Heart left ventricle (tissue), 16 donors: ENCODE data around the gene BTBD2. TPM values are rescaled to one million over a fixed set of nuclear protein-coding genes. Genes with fewer than 3 reads are reported as not detected.
A peak's percentile ranks its signal among the peaks of the same experiment; 100 is the strongest.

Experiments
- ATAC-seq, 4 donors: fragments of 200-7000 bp; cut with Tn5 transposase; one replicate each; pipeline ENCODE4 v1.9.1; 2020 to 2022; ENCODE audit warnings: moderate library complexity in 4 of 4, mild to moderate bottlenecking in 3 of 4, moderate number of reproducible peaks in 1 of 4
- DNase-seq, 5 donors: peaks; one replicate each; pipeline ENCODE4 v3.0.0-alpha.2; 2020
- H3K27ac ChIP-seq, 12 donors: fragments of 200-600 bp; sonication (generic) in 4 of 12; one replicate each; pipeline versions ENCODE4 v1.5.0 to v1.8.0; 2016 to 2022; ENCODE audit warnings: mild to moderate bottlenecking in 2 of 12
- H3K27me3 ChIP-seq, 9 donors: fragments of 200-600 bp; sonication (generic) in 2 of 9; one replicate each; pipeline versions ENCODE4 v1.5.1 to v1.8.0; 2016 to 2022; ENCODE audit warnings: mild to moderate bottlenecking in 3 of 9
- H3K36me3 ChIP-seq, 9 donors: fragments of 200-600 bp; sonication (generic) in 2 of 9; one replicate each; pipeline versions ENCODE4 v1.5.0 to v1.8.0; 2018 to 2022; ENCODE audit warnings: mild to moderate bottlenecking in 2 of 9
- H3K4me1 ChIP-seq, 12 donors: fragments of 200-600 bp; sonication (generic) in 4 of 12; one replicate each; pipeline versions ENCODE4 v1.5.0 to v1.8.0; 2016 to 2022; ENCODE audit warnings: mild to moderate bottlenecking in 3 of 12
- H3K4me3 ChIP-seq, 12 donors: fragments of 200-600 bp; sonication (generic) in 4 of 12; one replicate each; pipeline versions ENCODE4 v1.5.0 to v1.8.0; 2017 to 2022; ENCODE audit warnings: mild to moderate bottlenecking in 9 of 12, moderate library complexity in 4 of 12
- H3K9me3 ChIP-seq, 12 donors: fragments of 200-600 bp; sonication (generic) in 4 of 12; one replicate each; pipeline versions ENCODE4 v1.5.0 to v1.8.0; 2016 to 2022; ENCODE audit warnings: mild to moderate bottlenecking in 1 of 12
- POLR2A ChIP-seq, 2 donors: fragments of 450-650 bp; IDR thresholded peaks; one replicate each; pipeline ENCODE4 v1.6.1; 2017; ENCODE audit warnings: antibody characterized with exemption in 2 of 2, mild to moderate bottlenecking in 2 of 2, moderate library complexity in 2 of 2
- WGBS, 4 donors: extraction: QIAGEN DNeasy Blood & Tissue Kit in 2 of 4; methylation state at CpG; one replicate each; pipeline versions ENCODE4 v1.1.5 to v1.1.7; 2013 to 2018; 5-methylcytosine and 5-hydroxymethylcytosine counted together
- intact Hi-C, 10 donors: fragments of 100-400 bp; cut with DNase I; formaldehyde crosslinking; loops; one replicate each; pipeline versions ENCODE4 v1.11.1 to v1.14.2; 2022
- polyA plus RNA-seq, 2 donors: library from polyadenylated mRNA; stranded (reverse); fragments of 200-250 nt; gene quantifications; one replicate each; pipeline ENCODE4 v1.2.3, GENCODE V29; 2013
- total RNA-seq, 9 donors: library from RNA; depleted of rRNA in 2 of 9; stranded (reverse); fragments of >200 nt in 2 of 9; fragmentation: NEBNext Ultra II Directional in 3 of 9; extraction: Animal tissue kit (Norgen Biotek cat#: 25700) in 3 of 9; gene quantifications; one replicate each; pipeline versions ENCODE4 v1.1.0 to v1.2.4, GENCODE V29; 2016 to 2023
- TF ChIP-seq, protein P1 (sequence below), 12 donors: fragments of 200-600 bp; sonication (generic) in 4 of 12; IDR thresholded peaks; one replicate each; pipeline versions ENCODE4 v1.5.0 to v1.8.0; 2018 to 2022; ENCODE audit warnings: antibody characterized with exemption in 12 of 12, mild to moderate bottlenecking in 5 of 12
- donor health status: ischemic (EF 13 %, LVEDD 7.1; RV severe dilation, severe dysfunction).
- donor health status: healthy with polysubstance abuse.
- donor health status: DM: no; HTN: yes; CAD: no.
- donor health status: DM: no; HTN: no; CAD: no.
- donor health status: ischemic (EF 25% LVEDD 6.9; RV normal size, moderate dysfunction).
- donor health status: ischemic (EF 25% LVEDD 5.7; RV mildly dilated, moderate dysfunction).
- donor health status: healthy.
- donor health status: DM: yes; HTN: yes; CAD: no.
- donor health status: ischemic (EF 35%, LVEDD 5.7; RV mildly dilated, moderate dysfunction).
- donor health status: nonischemic (EF 11% LVEDD 7.7; RV severe dilation, severe dysfunction).
- donor health status: DM: yes; HTN: yes; CAD: no.
- donor health status: PGD.
- donor health status: ischemic (EF 29% LVEDD 5.4; RV normal size, mild dysfunction).
- donor health status: nonischemic (EF 23%, LVEDD 6.1; RV moderate dilation, normal function).

The BTBD2 gene
- total and polyA plus RNA-seq, 11 donors = 39.4 to 81.8 (median 51.8) TPM

GRCh38 chr19:1987197-1988187, 28.0 kb downstream of the BTBD2 start:
- WGBS, 4 donors = 84 to 88% (median 88%) methylated on average over 29 to 42 of the region's 42 CpGs
- peak in 1 of 5 donors; percentile 8 for DNase-seq

DNA sequence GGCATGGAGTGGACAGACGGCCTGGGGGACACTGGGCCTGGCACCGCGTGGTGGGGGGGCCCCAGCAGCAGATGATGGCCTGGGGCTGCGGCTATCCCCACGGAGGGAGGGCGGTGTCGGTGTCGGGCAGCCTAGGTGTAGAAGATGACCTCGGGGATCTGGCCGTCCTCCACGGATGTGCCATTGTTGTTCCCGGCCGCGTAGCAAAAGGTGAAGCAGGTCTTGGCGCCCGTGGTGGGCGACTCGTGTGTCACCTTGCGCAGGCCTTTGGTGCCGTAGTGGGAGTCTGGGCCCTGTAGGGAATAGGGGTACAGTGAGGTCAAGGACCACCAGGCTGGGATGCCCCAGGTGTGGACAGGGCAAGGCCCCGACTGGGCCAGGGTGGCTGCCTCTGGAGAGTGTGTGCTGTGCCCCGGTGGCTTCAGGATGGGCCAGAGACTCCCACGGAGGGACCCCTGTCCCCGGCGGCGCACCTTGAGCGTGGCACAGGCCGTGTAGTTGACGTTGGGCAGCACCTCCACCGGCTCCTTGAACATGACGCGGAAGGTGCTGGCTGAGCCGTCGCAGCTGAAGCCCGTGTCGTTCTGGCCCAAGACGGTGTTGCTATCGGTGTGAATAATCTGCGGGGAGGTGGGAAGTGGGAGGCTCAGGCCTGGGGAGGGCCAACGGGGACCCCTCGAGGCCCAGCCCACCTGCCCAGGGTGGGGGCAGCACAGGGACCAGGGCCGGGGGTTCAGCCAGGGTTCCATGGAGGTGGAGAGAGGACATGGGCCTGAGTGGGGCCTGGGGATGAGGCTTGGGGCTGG, 29.0 kb downstream of the BTBD2 start:
- 85 to 91% (median 90%) methylated on average over 27 to 42 of the region's 42 CpGs for WGBS, 4 donors
- TF ChIP-seq, protein P1, sequence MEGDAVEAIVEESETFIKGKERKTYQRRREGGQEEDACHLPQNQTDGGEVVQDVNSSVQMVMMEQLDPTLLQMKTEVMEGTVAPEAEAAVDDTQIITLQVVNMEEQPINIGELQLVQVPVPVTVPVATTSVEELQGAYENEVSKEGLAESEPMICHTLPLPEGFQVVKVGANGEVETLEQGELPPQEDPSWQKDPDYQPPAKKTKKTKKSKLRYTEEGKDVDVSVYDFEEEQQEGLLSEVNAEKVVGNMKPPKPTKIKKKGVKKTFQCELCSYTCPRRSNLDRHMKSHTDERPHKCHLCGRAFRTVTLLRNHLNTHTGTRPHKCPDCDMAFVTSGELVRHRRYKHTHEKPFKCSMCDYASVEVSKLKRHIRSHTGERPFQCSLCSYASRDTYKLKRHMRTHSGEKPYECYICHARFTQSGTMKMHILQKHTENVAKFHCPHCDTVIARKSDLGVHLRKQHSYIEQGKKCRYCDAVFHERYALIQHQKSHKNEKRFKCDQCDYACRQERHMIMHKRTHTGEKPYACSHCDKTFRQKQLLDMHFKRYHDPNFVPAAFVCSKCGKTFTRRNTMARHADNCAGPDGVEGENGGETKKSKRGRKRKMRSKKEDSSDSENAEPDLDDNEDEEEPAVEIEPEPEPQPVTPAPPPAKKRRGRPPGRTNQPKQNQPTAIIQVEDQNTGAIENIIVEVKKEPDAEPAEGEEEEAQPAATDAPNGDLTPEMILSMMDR (IDR thresholded peaks at IDR 0.05) = no peak
- TF ChIP-seq POLR2A (IDR thresholded peaks at IDR 0.05) = no peak
- H3K9me3 ChIP-seq = no peaks in the 10 kb centered on the region
- ATAC-seq = peak in 2 of 4 donors; percentile 7 to 22
- DNase-seq = no peak
- intact Hi-C loops = no loop called here
- no peak overlapping the region for H3K4me3 ChIP-seq
- H3K27me3 ChIP-seq = no peaks in the 10 kb centered on the region
- no peaks in the 10 kb centered on the region for H3K4me1 ChIP-seq
- no peak overlapping the region for H3K27ac ChIP-seq
- H3K36me3 ChIP-seq = peaks cover 0 to 91% (median 87%) of the 10 kb centered on the region in 9 donors

More at GRCh38 chr19:1987197-1988187, 28.0 kb downstream of the BTBD2 start:
- intact Hi-C loops = no loop called here
- ATAC-seq = peak; percentile 6 to 15 (median 12)
- Histone ChIP-seq H3K27ac (no peak overlapping the region), H3K4me1 (no peaks in the 10 kb centered on the region), H3K36me3 (peaks cover 0 to 89% (median 80%) of the 10 kb centered on the region in 9 donors), H3K9me3 (no peaks in the 10 kb centered on the region), H3K4me3 (no peak overlapping the region), H3K27me3 (no peaks in the 10 kb centered on the region)
- TF ChIP-seq POLR2A (IDR thresholded peaks at IDR 0.05) = no peak
- TF ChIP-seq, protein P1 (IDR thresholded peaks at IDR 0.05) = no peak

- H3K36me3 ChIP-seq = peaks cover 0 to 92% (median 87%) of the 10 kb centered on the region in 9 donors
- intact Hi-C loops = no loop called here
- 88 to 91% (median 90%) methylated on average over 30 to 44 of the region's 44 CpGs for WGBS, 4 donors
These were observed 29.7 kb downstream of the BTBD2 start for GRCh38 chr19:1985588-1986356.

More at GRCh38 chr19:1985588-1986356, 29.7 kb downstream of the BTBD2 start:
- TF ChIP-seq POLR2A (IDR thresholded peaks at IDR 0.05) = no peak
- TF ChIP-seq, protein P1 (IDR thresholded peaks at IDR 0.05) = no peak
- no peak for DNase-seq
- H3K27me3 ChIP-seq = no peaks in the 10 kb centered on the region
- H3K27ac ChIP-seq = no peak overlapping the region
- ATAC-seq = peak in 3 of 4 donors; percentile 6 to 16 (median 7)
- H3K9me3 ChIP-seq = no peaks in the 10 kb centered on the region
- no peak overlapping the region for H3K4me3 ChIP-seq
- H3K4me1 ChIP-seq = no peaks in the 10 kb centered on the region
